OCI-M1 (cell line): ENCODE measurements around the gene DLK2.
"Not testable (repeated sequence)": the region's sequence is repeated elsewhere in the genome, so short reads cannot be mapped to it uniquely, and the experiment has no call there.

Source experiments
- DNase-seq: peaks from one replicate; lab custom pipeline; 2025; lab: John Stamatoyannopoulos, UW

DLK2 gene

DNA sequence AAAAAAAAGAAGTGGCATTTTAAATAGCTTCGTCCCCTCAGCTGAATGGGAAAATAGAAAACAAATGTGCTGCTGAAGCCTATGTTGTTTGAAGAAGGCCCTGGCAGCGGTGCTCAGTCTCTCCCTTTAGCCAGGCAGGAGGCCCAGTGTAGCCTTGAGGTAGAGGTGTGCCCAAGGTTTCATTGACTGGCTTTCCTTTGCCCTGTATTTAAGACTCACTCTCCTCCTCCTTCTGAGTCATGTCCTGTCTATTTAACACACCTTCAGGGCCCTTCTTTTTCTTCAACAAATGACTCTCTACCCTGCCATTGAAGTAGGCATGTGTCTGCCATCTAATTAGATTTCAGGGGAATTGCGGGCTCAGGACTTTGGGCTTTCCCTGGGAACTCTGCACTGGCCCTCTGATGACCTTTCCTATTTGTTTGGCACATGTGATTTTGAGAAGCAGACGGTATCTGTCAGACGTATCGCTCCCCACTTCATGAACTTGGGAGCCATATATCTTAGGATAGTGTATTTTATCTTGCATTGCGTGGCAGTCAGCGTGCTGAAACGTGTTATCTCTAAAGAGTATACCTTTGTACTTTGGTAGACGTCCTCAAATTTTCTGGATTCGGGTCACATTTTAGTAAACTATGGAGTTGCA, 26.4 kb upstream of the DLK2 start:
- DNase-seq: no peak

DNA sequence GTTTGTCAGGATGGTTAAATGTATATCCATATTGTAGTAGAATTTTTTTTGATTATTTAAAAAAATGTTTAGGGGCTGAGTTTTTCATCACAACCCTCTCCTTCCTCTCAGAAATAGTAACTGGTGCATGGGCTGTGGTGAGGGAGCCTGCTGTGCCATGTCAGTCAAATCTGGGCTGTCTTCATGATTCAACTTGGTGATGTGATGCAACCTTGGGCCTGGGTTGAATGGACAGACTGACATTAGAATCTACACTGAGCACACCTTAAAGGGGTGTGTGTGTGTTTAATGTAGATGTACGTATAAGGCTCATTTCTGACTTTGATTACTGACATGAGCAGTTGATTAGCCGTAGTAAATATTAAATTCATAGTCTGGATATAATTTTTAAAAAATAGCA, 25.7 kb upstream of the DLK2 start:
- peak; percentile 31 for DNase-seq

DNA sequence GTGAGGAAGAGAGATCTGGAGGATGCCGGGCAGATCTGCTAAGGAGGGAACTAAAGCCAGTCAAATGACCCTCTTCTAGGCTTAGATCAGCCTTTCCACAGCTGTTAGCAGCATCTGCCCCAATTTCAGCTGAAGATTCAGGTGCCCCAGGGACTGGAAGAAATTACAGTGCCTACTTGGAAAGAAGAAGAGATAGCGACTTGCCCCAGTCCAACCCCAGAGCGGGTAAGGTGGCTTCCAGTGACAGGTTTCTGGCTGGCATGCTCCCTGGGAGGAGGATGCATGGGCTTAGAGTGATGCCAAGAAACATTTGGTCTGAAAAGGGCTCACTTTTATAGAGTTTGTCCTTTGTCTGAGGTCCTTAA, 22.6 kb upstream of the DLK2 start:
- DNase-seq: no peak

DNA sequence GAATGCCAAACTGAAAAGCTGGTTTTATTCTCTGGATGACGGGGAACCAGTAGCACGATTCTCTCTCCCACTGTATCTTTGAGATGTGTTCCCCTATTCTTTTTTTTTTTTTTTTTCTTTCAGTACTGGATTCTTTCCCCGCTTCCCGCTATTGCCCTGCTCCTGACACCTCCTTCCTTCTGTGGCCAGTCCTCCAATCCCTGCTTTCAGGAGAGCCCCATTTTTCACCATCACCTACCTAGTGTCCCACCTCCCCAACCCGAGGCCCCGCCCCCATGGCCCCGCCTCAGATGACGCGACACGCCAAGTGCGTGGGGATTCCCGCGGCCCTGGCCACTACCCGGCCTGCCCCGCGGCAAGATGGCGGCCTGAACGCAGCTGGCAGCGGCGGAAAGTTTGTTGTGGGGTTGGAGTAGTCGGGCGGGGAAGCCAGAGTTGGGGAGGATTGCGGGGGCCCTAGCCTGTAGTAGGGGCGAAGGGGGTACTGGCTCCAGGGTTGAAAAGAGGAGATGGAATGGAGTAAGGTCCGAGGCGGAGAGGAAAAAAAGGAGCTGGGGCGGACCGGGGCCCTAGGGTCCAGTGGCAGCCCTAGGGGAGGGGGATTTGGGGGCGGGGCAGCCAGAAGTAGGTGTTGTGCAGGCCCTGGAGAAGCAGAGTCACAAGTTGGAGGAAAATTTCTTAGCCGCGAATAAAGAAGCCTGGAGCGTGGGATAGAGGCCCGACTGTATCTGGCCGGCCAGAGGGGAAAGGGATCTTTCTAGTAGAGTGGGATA, 22.1 kb upstream of the DLK2 start, which contains the start of gene TJAP1:
TSS of gene TJAP1 (plus strand) at position 336 of the 773 bp plus-strand sequence. CDS start 21,432 bp downstream, outside the sequence.
- DNase-seq: peak; percentile 93

DNA sequence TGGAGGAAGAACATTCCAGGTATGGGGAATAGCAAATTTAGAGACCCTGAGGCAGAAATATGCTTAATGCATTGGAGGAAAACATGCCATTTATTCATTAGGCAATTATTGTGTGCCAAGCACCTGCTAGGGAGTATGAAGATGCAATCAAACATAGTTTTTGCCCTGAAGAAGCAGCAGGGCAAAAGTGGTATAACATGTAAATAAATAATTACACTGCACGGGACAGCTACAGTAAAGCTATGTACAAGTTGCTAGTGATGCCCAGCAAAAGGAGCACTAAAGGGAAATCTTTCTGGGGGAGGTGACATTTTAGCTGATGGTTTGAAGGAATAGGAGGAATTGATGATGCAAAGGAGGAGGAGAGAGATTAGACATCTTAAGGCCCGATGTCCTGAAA, 21.4 kb upstream of the DLK2 start:
- DNase-seq: peak; percentile 53

DNA sequence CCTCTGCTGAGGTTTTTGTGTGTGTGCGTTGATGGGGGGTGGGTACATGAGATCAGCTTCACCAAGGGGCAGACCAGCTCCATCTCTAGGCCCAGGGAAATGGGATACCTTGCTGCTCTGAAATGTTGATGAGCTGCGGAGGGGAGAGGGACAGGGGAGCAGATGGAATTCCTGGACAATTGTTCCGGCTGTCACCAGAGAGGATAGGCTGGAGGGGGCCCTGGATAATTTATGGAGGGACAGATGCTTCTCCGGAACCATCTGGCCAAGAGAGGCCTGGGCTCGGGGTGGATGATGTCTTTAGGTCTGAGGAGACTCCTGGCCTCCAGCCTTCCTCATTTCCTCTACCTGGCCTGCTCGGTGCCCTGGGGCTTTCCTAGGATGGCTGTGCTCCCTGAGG, 20.2 kb upstream of the DLK2 start:
- no peak for DNase-seq

DNA sequence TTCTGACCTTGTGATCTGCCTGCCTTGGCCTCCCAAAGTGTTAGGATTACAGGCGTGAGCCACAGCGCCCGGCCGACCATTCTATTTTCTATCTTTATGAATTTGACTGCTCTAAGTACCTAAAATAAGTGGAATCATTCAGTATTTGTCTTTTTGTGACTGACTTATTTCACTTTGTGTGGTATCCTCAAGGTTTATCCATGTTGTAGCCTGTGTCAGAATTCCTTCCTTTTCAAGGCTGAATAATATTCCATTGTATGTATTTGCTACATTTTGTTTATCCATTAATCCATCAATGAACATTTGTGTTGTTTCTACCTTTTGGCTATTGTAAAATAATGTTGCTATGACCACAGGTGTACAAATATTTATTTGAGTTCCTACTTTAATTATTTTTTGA, 17.2 kb upstream of the DLK2 start:
- DNase-seq: no peak

DNA sequence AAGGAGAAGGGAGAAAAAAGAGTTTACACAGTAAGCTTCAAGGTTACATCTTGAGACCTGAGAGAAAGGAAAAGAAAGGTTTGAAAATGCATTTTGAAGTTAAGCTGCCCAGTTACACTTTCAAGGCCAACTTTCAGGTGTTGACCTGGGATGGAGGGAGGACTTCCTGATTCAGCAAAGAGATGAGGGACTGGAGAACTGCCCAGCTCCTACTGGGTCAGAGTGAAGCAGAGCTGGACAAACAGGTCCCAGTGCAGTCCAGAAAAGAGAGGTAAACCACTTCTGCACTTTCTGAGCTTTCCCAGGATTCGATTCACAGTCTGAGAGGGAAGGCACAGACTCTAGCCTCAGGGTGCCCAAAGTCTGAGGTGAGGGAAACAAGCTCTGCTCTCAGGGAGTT, 16.1 kb upstream of the DLK2 start:
- no peak for DNase-seq

DNA sequence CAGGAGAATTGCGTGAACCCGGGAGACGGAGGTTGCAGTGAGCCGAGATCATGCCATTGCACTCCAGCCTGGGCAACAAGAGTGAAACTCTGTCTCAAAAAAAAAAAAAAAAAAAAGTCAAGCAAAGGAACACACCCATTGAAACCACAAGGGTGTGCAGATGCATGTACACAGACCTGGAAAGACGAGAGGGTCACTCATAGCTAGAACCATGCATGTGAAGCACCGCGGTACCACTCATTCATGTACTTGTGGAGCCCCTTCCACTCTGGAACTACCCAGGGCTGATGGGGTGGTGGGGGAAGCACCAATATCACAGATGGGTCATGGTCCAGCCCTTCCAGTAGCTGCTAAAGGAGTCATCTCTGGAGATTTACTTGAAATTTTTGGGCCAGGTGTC, 14.6 kb upstream of the DLK2 start:
- no peak for DNase-seq

DNA sequence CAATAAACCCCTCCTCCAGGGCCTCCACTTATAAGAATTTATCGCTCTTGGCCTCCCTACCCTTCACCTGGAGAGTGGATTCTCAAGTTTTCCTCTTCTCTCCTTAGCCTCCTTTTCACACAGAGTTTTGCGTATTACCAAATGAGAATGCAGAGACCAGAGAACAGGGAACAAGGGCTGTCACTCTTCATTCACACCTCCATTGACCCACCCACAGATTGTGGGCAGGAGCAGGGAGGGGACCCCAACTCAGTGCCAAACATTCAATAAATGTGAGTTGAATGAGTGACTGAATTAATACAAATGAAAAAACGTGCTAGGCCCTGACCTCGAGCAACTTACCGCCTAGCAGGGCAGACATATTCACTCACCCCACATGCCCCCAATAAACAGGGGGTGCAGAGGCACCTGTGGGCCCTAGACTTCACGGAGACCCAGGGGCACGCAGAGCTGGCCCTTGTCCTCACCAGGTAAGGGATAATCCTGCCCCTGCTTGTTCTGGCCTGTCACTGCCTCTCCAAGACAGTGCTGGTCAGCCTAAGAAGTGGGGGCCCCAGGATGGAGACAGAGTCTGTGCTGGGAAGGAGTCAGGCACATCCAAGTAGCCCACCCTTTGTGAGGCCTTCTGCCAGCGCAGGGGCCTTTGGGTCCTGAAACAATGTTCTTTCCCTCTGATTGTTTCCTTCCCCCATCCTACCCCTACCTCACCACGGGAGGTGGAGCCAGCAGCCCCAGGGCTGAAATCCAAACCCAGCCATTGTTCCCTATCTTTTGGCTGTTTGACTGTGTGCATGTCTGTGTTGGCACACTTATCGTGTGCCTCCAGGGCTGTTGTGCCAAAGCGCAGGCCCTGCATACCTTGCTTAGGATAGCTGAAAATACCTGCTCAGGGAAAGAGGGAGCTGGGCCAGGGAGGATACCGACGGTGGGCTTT, 13.7 kb upstream of the DLK2 start:
- DNase-seq: no peak

DNA sequence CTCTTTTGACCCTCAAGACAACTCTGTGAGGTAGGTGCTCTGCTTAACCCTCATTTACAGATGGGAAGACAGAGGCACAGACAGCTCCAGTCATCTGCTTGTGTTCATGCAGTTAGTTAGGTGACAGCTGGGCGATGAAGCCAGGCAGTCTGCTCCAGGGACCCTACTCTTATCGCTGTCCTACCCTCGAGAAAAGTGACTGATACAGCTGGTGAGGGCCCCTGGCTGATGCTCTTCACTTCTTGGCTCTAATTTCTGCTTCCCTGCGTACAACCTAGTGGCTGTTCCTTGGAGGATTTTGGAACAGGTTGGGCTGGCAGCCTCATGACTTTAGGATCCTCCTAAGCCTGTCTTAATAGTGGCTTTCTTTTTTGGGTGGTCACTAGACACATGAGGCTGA, 12.9 kb upstream of the DLK2 start:
- no peak for DNase-seq

DNA sequence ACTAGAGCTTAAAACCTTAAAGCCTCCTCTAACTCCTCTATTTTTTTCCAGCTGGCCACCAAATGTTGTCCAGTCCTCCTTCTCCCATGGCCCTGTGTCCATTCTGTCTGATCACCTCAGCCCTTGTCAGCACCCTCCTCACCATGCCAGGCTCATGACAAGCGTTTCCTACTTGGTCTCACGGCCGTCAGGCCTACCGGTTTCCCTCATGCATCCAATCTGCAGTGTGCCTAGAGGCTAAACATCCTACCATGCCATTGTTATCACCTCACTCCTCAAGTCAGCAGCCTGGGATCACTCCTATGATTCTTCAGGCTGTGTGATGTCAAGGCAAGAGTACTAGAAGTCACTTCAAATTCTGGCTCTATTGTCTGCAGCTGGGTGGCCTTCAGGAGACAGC, 12.4 kb upstream of the DLK2 start:
- no peak for DNase-seq

DNA sequence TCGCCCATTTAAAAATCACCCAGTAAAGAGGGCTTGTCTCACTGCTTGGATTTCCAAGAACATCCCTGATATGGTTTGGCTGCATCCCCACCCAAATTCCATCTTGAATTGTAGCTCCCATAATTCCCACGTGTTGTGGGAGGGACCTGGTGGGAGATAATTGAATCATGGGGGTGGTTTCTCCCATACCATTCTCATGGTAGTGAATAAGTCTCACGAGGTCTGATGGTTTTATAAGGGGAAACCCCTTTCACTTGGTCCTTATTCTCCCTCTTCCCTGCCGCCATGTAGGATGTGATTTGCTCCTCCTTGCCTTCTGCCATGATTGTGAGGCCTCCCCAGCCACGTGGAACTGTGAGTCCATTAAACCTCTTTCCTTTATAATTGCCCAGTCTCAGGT, 11.9 kb upstream of the DLK2 start:
- DNase-seq: not testable (repeated sequence)

DNA sequence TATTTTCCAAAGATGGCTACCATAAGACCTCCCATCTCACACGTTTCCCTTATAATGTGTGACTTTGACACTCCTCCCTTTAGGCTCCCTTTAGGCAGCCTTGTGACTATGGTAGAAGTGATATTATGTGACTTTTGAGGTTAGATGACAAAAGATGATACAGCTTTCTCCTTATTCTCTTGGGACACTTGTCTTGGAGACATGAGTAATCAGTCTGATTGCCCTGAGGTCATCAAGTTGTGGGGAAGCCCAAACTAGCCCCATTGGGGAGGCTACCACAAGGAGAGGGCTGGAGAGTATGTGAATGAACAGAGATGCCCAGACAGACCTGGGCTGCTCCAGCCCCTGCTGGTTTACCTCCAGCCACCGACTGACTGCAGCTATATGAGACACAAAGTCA, 10.6 kb upstream of the DLK2 start:
- DNase-seq: no peak

DNA sequence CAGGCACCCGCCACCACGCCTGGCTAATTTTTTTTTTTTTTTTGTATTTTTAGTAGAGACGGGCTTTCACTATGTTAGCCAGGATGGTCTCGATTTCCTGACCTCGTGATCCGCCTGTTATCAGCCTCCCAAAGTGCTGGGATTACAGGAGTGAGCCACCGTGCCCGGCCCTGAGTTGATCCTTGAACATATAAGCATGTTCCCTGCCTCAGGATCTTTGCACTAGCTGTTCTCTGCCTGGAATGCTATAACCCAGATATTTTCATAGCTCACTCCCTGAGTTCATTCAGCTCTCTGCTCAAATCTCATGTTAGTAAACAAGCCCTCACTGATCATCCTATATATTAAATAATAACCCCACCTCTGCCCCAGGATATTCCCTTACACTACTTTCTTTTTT, 9.0 kb upstream of the DLK2 start:
- DNase-seq: no peak

DNA sequence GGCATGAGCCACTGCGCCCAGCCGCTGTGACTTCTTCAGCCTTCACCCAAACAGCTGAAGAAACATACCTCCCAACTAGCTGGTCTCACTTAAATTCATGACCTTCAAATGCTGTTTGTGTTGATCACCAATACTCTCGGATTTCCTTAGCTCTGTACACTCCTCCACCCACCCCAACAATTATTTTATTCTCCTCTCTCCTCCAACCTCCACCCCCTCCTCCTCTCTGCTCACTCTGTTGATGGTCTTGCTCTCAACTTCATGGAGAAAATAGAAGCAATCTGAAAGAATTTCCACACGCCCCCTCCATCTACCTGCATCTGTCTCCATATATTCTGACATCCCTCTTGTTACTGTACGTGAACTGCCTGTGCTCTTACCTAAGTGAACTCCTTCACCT, 6.6 kb upstream of the DLK2 start:
- DNase-seq: no peak

DNA sequence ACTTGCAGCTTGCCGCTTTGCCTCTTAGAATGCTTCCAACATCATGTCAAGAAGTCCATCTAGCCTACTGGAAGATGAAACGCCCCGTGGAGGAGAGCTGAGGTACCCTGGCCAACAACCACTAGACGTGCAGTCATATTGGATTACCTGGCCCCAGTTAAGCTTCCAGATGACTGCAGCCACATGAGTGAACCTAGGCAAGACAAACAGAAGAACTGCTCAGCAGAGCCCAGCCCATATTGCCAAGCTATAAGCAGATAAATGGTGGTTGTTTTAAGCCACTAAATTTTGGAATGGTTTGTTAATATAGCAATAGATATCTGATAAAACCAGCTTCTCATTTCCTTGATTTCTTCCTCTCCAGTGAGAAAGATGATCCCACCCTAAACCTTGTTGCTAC, 4.7 kb upstream of the DLK2 start:
- DNase-seq: no peak

DNA sequence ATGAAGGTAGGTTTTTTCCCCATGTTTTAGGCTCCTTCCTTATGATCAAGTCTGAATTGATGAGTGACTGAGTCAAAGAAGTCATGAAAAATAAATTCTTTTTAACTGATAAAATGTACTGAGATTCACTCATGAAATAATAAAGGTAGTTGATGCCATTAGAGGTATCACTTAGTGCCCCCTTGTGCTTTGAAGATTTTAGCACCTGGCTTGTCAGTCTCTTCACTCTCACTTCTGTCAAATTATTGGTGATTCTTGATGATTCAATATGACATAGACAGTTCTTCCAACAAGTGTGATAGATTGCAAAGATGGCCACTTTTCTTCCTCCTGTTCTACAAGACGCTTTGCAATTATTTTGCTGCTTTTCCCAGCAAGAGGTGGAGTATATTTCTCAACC, 4.2 kb upstream of the DLK2 start:
- DNase-seq: no peak

DNA sequence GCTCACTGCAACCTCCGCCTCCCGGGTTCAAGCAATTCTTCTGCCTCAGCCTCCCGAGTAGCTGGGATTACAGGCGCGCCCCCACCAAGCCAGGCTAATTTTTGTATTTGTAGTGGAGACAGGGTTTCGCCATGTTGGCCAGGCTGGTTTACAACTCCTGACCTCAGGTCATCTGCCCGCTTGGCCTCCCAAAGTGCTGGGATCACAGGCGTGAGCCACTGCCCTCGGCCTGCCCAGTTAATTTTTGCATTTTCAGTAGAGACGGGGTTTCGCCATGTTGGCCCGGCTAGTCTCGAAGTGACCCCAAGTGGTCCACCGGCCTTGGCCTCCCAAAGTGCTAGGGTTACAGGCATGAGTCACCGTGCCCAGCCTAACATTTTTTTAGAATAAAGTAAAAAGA, 2.8 kb upstream of the DLK2 start:
- DNase-seq: not testable (repeated sequence)

DNA sequence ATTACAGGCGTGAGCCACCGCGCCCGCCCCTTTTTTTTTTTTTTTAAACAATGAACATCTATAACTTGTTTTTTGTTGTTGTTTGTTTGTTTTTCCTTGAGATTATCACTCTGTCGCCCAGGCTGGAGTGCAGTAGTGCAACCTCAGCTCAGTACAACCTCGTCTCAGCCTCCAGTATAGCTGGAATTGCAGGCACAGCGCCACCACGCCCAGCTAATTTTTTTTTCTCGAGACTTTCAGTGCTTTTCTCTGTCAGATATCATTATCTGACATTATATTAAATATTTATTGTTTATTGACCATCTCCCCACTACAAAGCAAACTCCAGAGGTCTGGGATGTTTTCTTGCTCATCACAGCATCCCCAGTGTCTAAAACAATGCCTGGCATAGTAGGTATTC, 2.3 kb upstream of the DLK2 start:
- DNase-seq: no peak

DNA sequence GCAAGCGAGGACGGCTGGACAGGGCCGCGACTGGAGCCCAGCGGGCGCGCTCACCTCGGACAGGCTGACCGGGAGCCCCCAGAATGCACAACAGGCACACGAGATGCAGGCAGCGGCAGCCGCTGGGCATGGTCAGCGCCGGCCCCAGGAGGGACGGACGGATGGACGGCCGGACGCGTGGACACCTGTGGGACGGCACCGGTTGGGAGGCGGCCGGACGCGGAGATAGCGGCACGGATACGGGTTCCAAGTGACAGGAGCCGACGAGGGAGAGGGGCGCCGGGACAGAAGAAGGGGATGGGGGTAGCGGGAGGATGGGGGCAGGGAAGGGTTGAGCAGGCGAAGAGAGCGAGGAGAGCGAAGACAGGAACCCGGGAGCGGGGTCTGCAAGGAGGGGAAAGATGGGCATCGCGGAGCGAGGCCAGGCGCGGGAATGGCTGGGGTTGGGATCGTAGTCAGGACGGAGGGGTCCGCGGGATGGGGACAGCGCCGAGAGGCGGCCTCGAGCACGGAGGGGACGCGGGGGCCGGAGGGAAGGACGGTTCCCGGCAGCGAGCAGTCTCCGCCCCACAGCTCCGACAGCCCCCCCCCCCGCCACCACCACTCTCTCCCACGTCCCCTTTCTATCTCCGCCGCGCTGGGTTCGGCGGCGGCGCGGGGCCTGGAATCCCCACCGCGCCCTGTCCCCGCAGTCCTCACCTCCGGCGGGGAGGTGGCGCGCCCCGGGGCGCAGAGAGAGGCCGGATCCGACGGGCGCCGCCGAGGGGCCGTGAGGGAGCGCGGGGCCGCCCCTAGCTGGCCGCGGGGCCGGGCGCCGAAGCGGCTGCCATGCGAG, 435 bp downstream of the DLK2 start:
- peak; percentile 87 for DNase-seq

DNA sequence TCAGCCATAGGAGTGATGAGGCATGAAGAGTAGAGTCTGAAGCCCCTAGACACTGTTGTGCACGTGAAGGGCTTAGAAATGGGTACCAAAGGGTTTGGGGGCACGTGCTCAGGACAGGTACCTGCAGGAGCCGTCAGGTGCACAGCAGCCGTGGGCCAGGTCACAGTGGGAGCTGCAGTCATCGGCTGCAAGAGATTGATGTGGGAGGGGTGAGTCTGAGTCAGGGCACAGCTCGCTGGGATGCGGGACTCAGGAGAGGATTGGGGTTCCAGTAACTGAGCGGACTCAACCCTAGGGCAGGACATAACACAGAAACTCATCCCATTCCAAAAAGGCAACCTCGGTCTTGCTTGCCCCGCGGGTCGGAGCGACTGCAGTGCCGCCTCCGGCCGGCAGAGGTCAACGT, 1.1 kb downstream of the DLK2 start:
- DNase-seq: no peak
